ENCODE measurements around the gene ZNF628. TPM values are rescaled to one million over a fixed set of nuclear protein-coding genes. Genes with fewer than 3 reads are reported as not detected.

ZNF628 gene
- total and polyA plus RNA-seq, 9 donors: 3.8 to 18.4 (median 8.7) TPM; not detected in 1

DNA sequence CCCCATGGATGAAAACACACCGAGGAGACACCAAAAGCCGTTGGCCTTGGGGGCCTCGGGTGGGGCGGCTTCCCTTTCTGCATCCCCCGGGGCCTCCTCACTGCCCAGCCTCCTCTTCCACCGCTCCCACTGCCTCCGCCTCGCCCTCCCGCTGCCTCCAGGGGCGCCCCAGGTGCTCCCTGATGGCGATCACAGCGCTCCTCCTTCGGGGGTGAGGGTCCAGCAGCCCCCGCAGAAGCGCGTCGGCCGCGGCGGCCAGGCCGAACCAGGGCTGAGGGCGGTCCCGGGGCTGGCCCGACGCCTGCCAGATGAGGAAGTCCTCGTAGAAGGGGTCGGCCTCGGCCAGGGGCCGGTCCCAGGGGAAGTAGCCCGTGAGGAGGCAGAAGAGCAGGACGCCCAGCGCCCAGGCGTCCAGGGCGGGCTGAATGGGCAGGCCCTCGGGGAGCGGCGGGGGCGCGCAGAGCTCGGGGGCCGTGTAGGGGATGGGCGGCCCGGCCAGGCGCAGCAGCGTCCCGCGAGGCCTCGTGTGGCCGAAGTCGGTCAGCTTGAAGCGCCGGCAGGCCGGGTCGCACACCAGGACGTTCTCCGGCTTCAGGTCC lies 53.3 kb downstream of the ZNF628 start:
- Histone ChIP-seq H3K4me1 (ENCODE audit: insufficient read depth) (peaks cover 2% of the 10 kb centered on the region), H3K27ac (no peak overlapping the region), H3K4me3 (no peak overlapping the region), H3K9me3 (no peaks in the 10 kb centered on the region), H3K27me3 (no peaks in the 10 kb centered on the region), H3K36me3 (no peaks in the 10 kb centered on the region)
- no peak for TF ChIP-seq POLR2A (IDR thresholded peaks at IDR 0.05)
- TF ChIP-seq EP300 (IDR thresholded peaks at IDR 0.05): no peak
- TF ChIP-seq, protein P1, sequence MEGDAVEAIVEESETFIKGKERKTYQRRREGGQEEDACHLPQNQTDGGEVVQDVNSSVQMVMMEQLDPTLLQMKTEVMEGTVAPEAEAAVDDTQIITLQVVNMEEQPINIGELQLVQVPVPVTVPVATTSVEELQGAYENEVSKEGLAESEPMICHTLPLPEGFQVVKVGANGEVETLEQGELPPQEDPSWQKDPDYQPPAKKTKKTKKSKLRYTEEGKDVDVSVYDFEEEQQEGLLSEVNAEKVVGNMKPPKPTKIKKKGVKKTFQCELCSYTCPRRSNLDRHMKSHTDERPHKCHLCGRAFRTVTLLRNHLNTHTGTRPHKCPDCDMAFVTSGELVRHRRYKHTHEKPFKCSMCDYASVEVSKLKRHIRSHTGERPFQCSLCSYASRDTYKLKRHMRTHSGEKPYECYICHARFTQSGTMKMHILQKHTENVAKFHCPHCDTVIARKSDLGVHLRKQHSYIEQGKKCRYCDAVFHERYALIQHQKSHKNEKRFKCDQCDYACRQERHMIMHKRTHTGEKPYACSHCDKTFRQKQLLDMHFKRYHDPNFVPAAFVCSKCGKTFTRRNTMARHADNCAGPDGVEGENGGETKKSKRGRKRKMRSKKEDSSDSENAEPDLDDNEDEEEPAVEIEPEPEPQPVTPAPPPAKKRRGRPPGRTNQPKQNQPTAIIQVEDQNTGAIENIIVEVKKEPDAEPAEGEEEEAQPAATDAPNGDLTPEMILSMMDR (IDR thresholded peaks at IDR 0.05): no peak
- intact Hi-C loops (cut with DNase I): loop anchor here in 1 of 4 donors (5.0 kb wide), 1 partner anchor 38 kb away; no protein-coding TSS in a partner anchor
- DNase-seq: no peak
- 84 to 91% (median 85%) methylated on average over 55 to 56 of the region's 56 CpGs for WGBS, 3 donors

DNA sequence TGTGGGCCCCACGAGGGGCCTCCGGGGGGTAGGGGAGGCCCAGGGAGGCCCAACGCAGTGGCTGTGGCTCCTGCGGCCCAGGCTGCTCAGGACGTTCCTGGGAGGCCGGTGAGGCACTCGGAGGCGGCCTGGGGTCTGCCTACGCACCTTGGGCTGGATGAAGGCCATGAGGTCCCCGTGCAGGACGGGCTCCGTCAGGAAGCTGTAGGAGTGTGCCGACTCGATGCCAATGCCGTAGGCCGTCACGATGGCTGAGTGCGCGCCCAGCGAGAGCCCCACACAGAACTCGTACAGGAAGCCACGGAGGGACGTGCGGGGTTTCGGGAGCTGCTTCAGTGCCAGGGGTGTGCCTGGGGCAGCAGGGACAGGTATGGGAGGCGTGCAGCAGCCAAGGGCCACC lies 54.6 kb downstream of the ZNF628 start:
- Histone ChIP-seq H3K9me3 (no peaks in the 10 kb centered on the region), H3K27ac (no peak overlapping the region), H3K27me3 (no peaks in the 10 kb centered on the region), H3K4me3 (no peak overlapping the region), H3K4me1 (ENCODE audit: insufficient read depth) (peaks cover 2% of the 10 kb centered on the region), H3K36me3 (no peaks in the 10 kb centered on the region)
- intact Hi-C loops (cut with DNase I): no loop called here
- no peak for DNase-seq
- 81 to 89% (median 83%) methylated on average over 17 to 26 of the region's 26 CpGs for whole genome bisulfite sequencing, 3 donors
- TF ChIP-seq, protein P1 (IDR thresholded peaks at IDR 0.05): no peak
- TF ChIP-seq EP300 (IDR thresholded peaks at IDR 0.05) (no peak), POLR2A (IDR thresholded peaks at IDR 0.05) (no peak)

Other genes starting within 250 kb of the ZNF628 start
- gene TMEM86B, start 247.9 kb upstream of the ZNF628 start, total RNA-seq: 1 to 10 TPM; 2.6 to 4.9 (median 3.5) TPM
- 1 to 10 TPM in 1 of 2 donors, not detected in 1; 3.0 TPM for gene TMEM86B, start 247.9 kb upstream of the ZNF628 start, polyA plus RNA-seq
- 10 to 100 TPM; 14.1 to 52.2 (median 46.3) TPM for gene PPP6R1, start 217.6 kb upstream of the ZNF628 start, total RNA-seq
- 10 to 100 TPM; 21.3 to 26.9 TPM for gene PPP6R1, start 217.6 kb upstream of the ZNF628 start, polyA plus RNA-seq
- gene HSPBP1, start 196.5 kb upstream of the ZNF628 start, total RNA-seq: 10 to 100 TPM; 20.5 to 40.7 (median 31.8) TPM
- 10 to 100 TPM in 1 of 2 donors, 1 to 10 TPM in 1; 3.6 to 36.5 TPM for gene HSPBP1, start 196.5 kb upstream of the ZNF628 start, polyA plus RNA-seq
- gene BRSK1, start 192.6 kb upstream of the ZNF628 start, total RNA-seq: 10 to 100 TPM in 1 of 7 donors, 1 to 10 TPM in 6; 1.9 to 11.3 (median 4.8) TPM
- 1 to 10 TPM; 2.3 to 5.0 TPM for gene BRSK1, start 192.6 kb upstream of the ZNF628 start, polyA plus RNA-seq
- 1 to 10 TPM in 3 of 7 donors, under 1 TPM in 4; 0.36 to 3.9 (median 0.79) TPM for gene TMEM150B, start 151.3 kb upstream of the ZNF628 start, total RNA-seq
- under 1 TPM; 0.55 to 0.73 TPM for gene TMEM150B, start 151.3 kb upstream of the ZNF628 start, polyA plus RNA-seq
- 10 to 100 TPM in 6 of 7 donors, 1 to 10 TPM in 1; 8.1 to 26.2 (median 12.6) TPM for gene KMT5C, start 136.7 kb upstream of the ZNF628 start, total RNA-seq
- 10 to 100 TPM in 1 of 2 donors, under 1 TPM in 1; 0.37 to 11.9 TPM for gene KMT5C, start 136.7 kb upstream of the ZNF628 start, polyA plus RNA-seq
- gene COX6B2, start 121.9 kb upstream of the ZNF628 start, total RNA-seq: 1 to 10 TPM in 1 of 7 donors, under 1 TPM in 5, not detected in 1; 0.20 to 1.5 (median 0.46) TPM
- under 1 TPM in 1 of 2 donors, not detected in 1; 0.10 TPM for gene COX6B2, start 121.9 kb upstream of the ZNF628 start, polyA plus RNA-seq
- gene GARIN5B, start 113.4 kb upstream of the ZNF628 start, total RNA-seq: not detected
- not detected for gene GARIN5B, start 113.4 kb upstream of the ZNF628 start, polyA plus RNA-seq
- gene IL11, start 106.2 kb upstream of the ZNF628 start, total RNA-seq: 1 to 10 TPM in 1 of 7 donors, under 1 TPM in 1, not detected in 5; 0.11 to 1.3 TPM
- under 1 TPM in 1 of 2 donors, not detected in 1; 0.08 TPM for gene IL11, start 106.2 kb upstream of the ZNF628 start, polyA plus RNA-seq
- gene TMEM190, start 99.8 kb upstream of the ZNF628 start, total RNA-seq: 10 to 100 TPM in 1 of 7 donors, 1 to 10 TPM in 3, under 1 TPM in 1, not detected in 2; 0.72 to 45.1 (median 2.5) TPM
- gene TMEM190, start 99.8 kb upstream of the ZNF628 start, polyA plus RNA-seq: not detected
- 10 to 100 TPM in 1 of 7 donors, 1 to 10 TPM in 5, under 1 TPM in 1; 0.93 to 31.2 (median 2.5) TPM for gene TMEM238, start 92.3 kb upstream of the ZNF628 start, total RNA-seq
- gene TMEM238, start 92.3 kb upstream of the ZNF628 start, polyA plus RNA-seq: under 1 TPM in 1 of 2 donors, not detected in 1; 0.10 TPM
- gene RPL28, start 90.7 kb upstream of the ZNF628 start, total RNA-seq: 1,000 to 10,000 TPM in 5 of 7 donors, 100 to 1,000 TPM in 2; 604 to 2,543 (median 2,257) TPM
- gene RPL28, start 90.7 kb upstream of the ZNF628 start, polyA plus RNA-seq: 1,000 to 10,000 TPM in 1 of 2 donors, 100 to 1,000 TPM in 1; 391 to 2,645 TPM
- 10 to 100 TPM; 10.0 to 30.1 (median 17.9) TPM for gene UBE2S, start 68.8 kb upstream of the ZNF628 start, total RNA-seq
- gene UBE2S, start 68.8 kb upstream of the ZNF628 start, polyA plus RNA-seq: 1 to 10 TPM; 3.2 to 8.2 TPM
- gene SHISA7, start 33.3 kb upstream of the ZNF628 start, total RNA-seq: not detected
- not detected for gene SHISA7, start 33.3 kb upstream of the ZNF628 start, polyA plus RNA-seq
- gene ISOC2, start 15.0 kb upstream of the ZNF628 start, total RNA-seq: 10 to 100 TPM; 21.8 to 39.2 (median 31.7) TPM
- gene ISOC2, start 15.0 kb upstream of the ZNF628 start, polyA plus RNA-seq: 10 to 100 TPM in 1 of 2 donors, 1 to 10 TPM in 1; 1.4 to 39.4 TPM
- gene C19orf85, start 11.9 kb upstream of the ZNF628 start, total RNA-seq: not detected
- gene C19orf85, start 11.9 kb upstream of the ZNF628 start, polyA plus RNA-seq: not detected
- 10 to 100 TPM in 6 of 7 donors, 1 to 10 TPM in 1; 9.2 to 40.4 (median 35.8) TPM for gene NAT14, start 8.6 kb downstream of the ZNF628 start, total RNA-seq
- gene NAT14, start 8.6 kb downstream of the ZNF628 start, polyA plus RNA-seq: 10 to 100 TPM in 1 of 2 donors, 1 to 10 TPM in 1; 3.2 to 23.5 TPM
- 10 to 100 TPM in 6 of 7 donors, 1 to 10 TPM in 1; 5.7 to 29.7 (median 21.1) TPM for gene SSC5D, start 11.8 kb downstream of the ZNF628 start, total RNA-seq
- gene SSC5D, start 11.8 kb downstream of the ZNF628 start, polyA plus RNA-seq: 10 to 100 TPM; 10.1 to 11.4 TPM
- 1 to 10 TPM in 1 of 7 donors, under 1 TPM in 1, not detected in 5; 0.20 to 1.0 TPM for gene SBK2, start 60.5 kb downstream of the ZNF628 start, total RNA-seq
- gene SBK2, start 60.5 kb downstream of the ZNF628 start, polyA plus RNA-seq: not detected
- gene SBK3, start 68.9 kb downstream of the ZNF628 start, total RNA-seq: under 1 TPM in 4 of 7 donors, not detected in 3; 0.17 to 0.34 (median 0.26) TPM
- gene SBK3, start 68.9 kb downstream of the ZNF628 start, polyA plus RNA-seq: not detected
- gene ZNF579, start 104.2 kb downstream of the ZNF628 start, total RNA-seq: 10 to 100 TPM in 5 of 7 donors, 1 to 10 TPM in 2; 2.7 to 24.4 (median 16.8) TPM
- gene ZNF579, start 104.2 kb downstream of the ZNF628 start, polyA plus RNA-seq: 10 to 100 TPM in 1 of 2 donors, 1 to 10 TPM in 1; 5.6 to 10.5 TPM
- gene FIZ1, start 122.9 kb downstream of the ZNF628 start, total RNA-seq: 10 to 100 TPM in 5 of 7 donors, 1 to 10 TPM in 2; 3.6 to 22.7 (median 16.6) TPM
- 10 to 100 TPM in 1 of 2 donors, 1 to 10 TPM in 1; 9.4 to 11.0 TPM for gene FIZ1, start 122.9 kb downstream of the ZNF628 start, polyA plus RNA-seq
- 10 to 100 TPM; 13.7 to 22.3 (median 17.8) TPM for gene ZNF524, start 123.7 kb downstream of the ZNF628 start, total RNA-seq
- 10 to 100 TPM in 1 of 2 donors, under 1 TPM in 1; 0.15 to 28.0 TPM for gene ZNF524, start 123.7 kb downstream of the ZNF628 start, polyA plus RNA-seq
- gene ZNF865, start 129.0 kb downstream of the ZNF628 start, total RNA-seq: 10 to 100 TPM in 5 of 7 donors, 1 to 10 TPM in 2; 4.0 to 20.9 (median 17.6) TPM
- gene ZNF865, start 129.0 kb downstream of the ZNF628 start, polyA plus RNA-seq: 10 to 100 TPM in 1 of 2 donors, under 1 TPM in 1; 0.42 to 10.5 TPM
- 10 to 100 TPM in 4 of 7 donors, 1 to 10 TPM in 3; 6.5 to 16.9 (median 11.7) TPM for gene ZNF784, start 147.9 kb downstream of the ZNF628 start, total RNA-seq
- 10 to 100 TPM in 1 of 2 donors, 1 to 10 TPM in 1; 6.0 to 12.3 TPM for gene ZNF784, start 147.9 kb downstream of the ZNF628 start, polyA plus RNA-seq
- gene ZNF580, start 164.4 kb downstream of the ZNF628 start, total RNA-seq: 10 to 100 TPM; 24.9 to 70.6 (median 65.3) TPM
- 10 to 100 TPM; 14.5 to 37.3 TPM for gene ZNF580, start 164.4 kb downstream of the ZNF628 start, polyA plus RNA-seq
- 10 to 100 TPM; 21.9 to 40.2 (median 34.0) TPM for gene ZNF581, start 167.0 kb downstream of the ZNF628 start, total RNA-seq
- gene ZNF581, start 167.0 kb downstream of the ZNF628 start, polyA plus RNA-seq: 10 to 100 TPM; 11.2 to 37.0 TPM
- gene CCDC106, start 171.6 kb downstream of the ZNF628 start, total RNA-seq: 10 to 100 TPM; 10.6 to 20.2 (median 14.7) TPM
- 10 to 100 TPM in 1 of 2 donors, 1 to 10 TPM in 1; 3.1 to 13.5 TPM for gene CCDC106, start 171.6 kb downstream of the ZNF628 start, polyA plus RNA-seq
- 100 to 1,000 TPM in 6 of 7 donors, 10 to 100 TPM in 1; 76.9 to 183 (median 158) TPM for gene U2AF2, start 178.4 kb downstream of the ZNF628 start, total RNA-seq
- 100 to 1,000 TPM in 1 of 2 donors, 10 to 100 TPM in 1; 27.3 to 135 TPM for gene U2AF2, start 178.4 kb downstream of the ZNF628 start, polyA plus RNA-seq
- gene EPN1, start 198.6 kb downstream of the ZNF628 start, total RNA-seq: 100 to 1,000 TPM in 5 of 7 donors, 10 to 100 TPM in 2; 53.4 to 187 (median 142) TPM
- 100 to 1,000 TPM in 1 of 2 donors, 10 to 100 TPM in 1; 11.0 to 106 TPM for gene EPN1, start 198.6 kb downstream of the ZNF628 start, polyA plus RNA-seq

Data from ovary (tissue), 9 donors.